ENCODE measurements around the gene RHBDD2.

GRCh38 chr7:75878769-75879611 lies at the start of gene RHBDD2:
- no peak for TF ChIP-seq CEBPB (IDR thresholded peaks at IDR 0.05)
- no peak for TF ChIP-seq CREB1 (IDR thresholded peaks at IDR 0.05; ENCODE audit: low read depth)
- TF ChIP-seq, protein P1, sequence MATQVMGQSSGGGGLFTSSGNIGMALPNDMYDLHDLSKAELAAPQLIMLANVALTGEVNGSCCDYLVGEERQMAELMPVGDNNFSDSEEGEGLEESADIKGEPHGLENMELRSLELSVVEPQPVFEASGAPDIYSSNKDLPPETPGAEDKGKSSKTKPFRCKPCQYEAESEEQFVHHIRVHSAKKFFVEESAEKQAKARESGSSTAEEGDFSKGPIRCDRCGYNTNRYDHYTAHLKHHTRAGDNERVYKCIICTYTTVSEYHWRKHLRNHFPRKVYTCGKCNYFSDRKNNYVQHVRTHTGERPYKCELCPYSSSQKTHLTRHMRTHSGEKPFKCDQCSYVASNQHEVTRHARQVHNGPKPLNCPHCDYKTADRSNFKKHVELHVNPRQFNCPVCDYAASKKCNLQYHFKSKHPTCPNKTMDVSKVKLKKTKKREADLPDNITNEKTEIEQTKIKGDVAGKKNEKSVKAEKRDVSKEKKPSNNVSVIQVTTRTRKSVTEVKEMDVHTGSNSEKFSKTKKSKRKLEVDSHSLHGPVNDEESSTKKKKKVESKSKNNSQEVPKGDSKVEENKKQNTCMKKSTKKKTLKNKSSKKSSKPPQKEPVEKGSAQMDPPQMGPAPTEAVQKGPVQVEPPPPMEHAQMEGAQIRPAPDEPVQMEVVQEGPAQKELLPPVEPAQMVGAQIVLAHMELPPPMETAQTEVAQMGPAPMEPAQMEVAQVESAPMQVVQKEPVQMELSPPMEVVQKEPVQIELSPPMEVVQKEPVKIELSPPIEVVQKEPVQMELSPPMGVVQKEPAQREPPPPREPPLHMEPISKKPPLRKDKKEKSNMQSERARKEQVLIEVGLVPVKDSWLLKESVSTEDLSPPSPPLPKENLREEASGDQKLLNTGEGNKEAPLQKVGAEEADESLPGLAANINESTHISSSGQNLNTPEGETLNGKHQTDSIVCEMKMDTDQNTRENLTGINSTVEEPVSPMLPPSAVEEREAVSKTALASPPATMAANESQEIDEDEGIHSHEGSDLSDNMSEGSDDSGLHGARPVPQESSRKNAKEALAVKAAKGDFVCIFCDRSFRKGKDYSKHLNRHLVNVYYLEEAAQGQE (IDR thresholded peaks at IDR 0.05; ENCODE audit: low read depth) = no peak
- no peak; the same call in 1 of the 2 replicates for TF ChIP-seq RAD21 (IDR thresholded peaks at IDR 0.05; ENCODE audit: low read depth)
- TF ChIP-seq TAF1 (IDR thresholded peaks at IDR 0.05; ENCODE audit: low read depth) = peak; percentile 87
- no peak for TF ChIP-seq USF1 (IDR thresholded peaks at IDR 0.05)
- TF ChIP-seq EP300 (IDR thresholded peaks at IDR 0.05; ENCODE audit: borderline replicate concordance) = no peak; the same call in none of the 2 replicates
- no peak for TF ChIP-seq FOXM1 (IDR thresholded peaks at IDR 0.05; ENCODE audit: borderline replicate concordance, low read depth)
- TF ChIP-seq MAX (IDR thresholded peaks at IDR 0.05) = peak; percentile 92
- peak; percentile 40; the same call in 1 of the 2 replicates for TF ChIP-seq TCF12 (IDR thresholded peaks at IDR 0.05; ENCODE audit: low read depth)
- no peak for TF ChIP-seq TEAD4 (IDR thresholded peaks at IDR 0.05)
- peak; percentile 92 for TF ChIP-seq YY1 (IDR thresholded peaks at IDR 0.05; ENCODE audit: low read depth)
- no peak for TF ChIP-seq NFIC (IDR thresholded peaks at IDR 0.05)
- TF ChIP-seq EGR1 (IDR thresholded peaks at IDR 0.05) = peak; percentile 94
